ENCODE results near the gene ERP27.
A peak's percentile ranks its signal among the peaks of the same experiment; 100 is the strongest.

The ERP27 gene

GRCh38 chr12:14902465-14902864, 35.9 kb downstream of the ERP27 start:
- peak; percentile 64 for DNase-seq (ENCODE audit: low read depth)

DNA sequence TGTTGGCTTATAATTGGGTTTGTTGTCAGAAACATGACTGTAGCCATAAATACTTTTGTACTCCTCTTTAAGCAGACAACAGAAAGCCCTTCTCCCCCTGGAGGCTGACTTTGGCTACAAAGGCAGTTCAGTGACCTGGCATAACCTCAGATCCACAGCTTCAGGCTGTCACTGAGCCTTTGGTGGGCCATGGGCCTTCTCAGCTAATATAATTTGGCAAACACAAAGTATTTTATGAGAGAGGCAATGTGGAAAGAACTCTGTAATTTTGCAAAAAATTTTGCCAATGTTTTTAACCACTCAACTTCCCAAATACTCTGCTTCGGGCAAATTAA, 37.1 kb downstream of the ERP27 start:
- DNase-seq (ENCODE audit: low read depth), result no peak

- DNase-seq (ENCODE audit: low read depth), result no peak
Observed at GRCh38 chr12:14900521-14901227, 37.7 kb downstream of the ERP27 start.

DNA sequence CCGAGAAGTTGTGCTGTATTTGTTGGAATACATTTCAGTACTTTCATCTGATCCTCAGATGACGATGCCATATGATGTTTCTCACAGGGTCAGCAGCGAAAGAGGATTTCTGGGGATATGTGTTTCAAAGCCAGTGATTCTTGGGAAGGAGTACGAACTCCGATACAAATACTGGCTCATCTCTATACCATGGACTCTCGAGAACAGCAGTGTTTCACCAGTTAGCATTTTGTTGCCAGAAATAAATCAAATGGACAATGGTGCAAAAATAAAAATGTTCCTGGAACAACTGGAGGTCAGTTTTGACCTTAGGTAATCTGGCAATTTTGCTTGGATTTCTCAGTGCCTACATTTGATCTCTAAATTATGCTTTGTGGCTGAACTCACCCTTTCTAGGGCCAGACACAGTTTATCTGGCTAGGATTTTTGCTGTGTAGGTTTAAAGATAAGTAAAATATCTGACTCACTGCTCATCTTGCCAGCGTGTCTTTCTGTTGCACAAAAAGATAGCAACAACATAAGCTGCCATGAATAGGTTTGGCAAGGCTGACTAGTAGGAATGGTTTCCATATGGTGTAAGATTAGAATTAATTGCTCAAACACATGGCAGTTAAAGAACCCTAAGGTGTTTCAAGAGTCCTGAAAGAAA, 41.7 kb downstream of the ERP27 start:
- DNase-seq (ENCODE audit: low read depth), result peak; percentile 84

GRCh38 chr12:14893506-14894250, 44.7 kb downstream of the ERP27 start:
- DNase-seq (ENCODE audit: low read depth), result peak; percentile 24

GRCh38 chr12:14892726-14893505, 45.4 kb downstream of the ERP27 start:
- DNase-seq (ENCODE audit: low read depth), result peak; percentile 72

DNA sequence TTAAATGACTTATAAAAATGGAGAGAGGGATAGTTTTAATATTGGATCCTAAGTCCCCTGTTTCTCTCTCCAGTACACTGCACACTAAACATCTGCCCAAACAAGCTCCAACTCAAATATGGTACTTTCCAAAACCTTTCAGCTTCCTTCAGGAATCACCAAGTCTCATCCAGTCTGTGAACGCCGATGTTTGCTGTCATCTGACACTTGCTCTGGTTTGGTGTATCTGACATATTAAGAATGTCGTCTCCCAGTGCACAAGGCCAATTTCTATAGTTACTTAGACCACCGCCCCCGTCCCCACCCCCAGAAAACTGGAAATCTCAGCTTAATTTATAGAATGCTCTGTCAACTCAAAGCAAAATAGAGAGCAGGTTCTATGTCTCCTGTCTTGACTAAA, 47.6 kb downstream of the ERP27 start:
- DNase-seq (ENCODE audit: low read depth), result no peak

GRCh38 chr12:14886271-14886670, 52.1 kb downstream of the ERP27 start:
- DNase-seq (ENCODE audit: low read depth), result no peak

- DNase-seq (ENCODE audit: low read depth), result peak; percentile 28
Observed at GRCh38 chr12:14885718-14886221, 52.6 kb downstream of the ERP27 start, which contains the start of gene MGP. Gene MGP, minus strand, starts transcription at chr12:14885854. Its CDS starts 63 bp downstream, at chr12:14885791.

DNA sequence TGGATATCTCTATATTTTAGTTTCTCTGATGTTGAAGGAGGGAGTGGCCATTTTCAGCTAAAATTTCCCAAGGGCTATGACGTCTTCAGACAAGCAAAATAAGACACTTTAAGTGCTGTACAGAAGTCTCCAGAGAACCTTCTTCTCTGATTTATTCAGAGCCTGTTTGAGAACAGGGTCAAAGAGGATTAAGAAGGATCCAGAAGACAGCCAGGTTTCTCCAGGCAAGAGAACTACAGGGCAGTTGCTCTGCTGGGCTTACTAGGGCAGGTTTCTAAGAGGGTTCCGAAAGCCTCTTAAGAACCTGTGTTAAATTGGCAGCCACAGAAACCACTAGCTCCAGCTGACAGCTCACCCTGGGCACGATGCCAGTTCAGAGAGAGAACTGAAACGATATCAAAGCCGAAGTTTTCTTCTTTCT, 53.9 kb downstream of the ERP27 start:
- peak; percentile 59 for DNase-seq (ENCODE audit: low read depth)

DNA sequence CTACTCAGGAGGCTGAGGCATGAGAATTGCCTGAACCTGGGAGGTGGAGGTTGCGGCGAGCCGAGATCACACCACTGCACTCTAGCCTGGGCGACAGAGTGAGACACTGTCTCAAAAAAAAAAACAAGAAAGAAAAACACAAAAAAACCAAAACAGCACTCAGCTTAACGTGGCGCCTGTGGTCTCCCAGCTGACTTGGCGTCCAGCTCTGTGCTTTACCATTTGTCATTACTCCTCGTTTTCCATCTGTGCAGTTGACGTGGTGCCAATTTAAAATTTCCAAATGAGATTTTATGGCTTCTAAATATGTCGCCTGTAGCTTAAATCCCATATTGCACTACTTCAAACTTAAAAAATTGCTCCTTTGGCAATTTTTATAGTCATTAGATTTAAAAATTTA, 54.7 kb downstream of the ERP27 start:
- no peak for DNase-seq (ENCODE audit: low read depth)

DNA sequence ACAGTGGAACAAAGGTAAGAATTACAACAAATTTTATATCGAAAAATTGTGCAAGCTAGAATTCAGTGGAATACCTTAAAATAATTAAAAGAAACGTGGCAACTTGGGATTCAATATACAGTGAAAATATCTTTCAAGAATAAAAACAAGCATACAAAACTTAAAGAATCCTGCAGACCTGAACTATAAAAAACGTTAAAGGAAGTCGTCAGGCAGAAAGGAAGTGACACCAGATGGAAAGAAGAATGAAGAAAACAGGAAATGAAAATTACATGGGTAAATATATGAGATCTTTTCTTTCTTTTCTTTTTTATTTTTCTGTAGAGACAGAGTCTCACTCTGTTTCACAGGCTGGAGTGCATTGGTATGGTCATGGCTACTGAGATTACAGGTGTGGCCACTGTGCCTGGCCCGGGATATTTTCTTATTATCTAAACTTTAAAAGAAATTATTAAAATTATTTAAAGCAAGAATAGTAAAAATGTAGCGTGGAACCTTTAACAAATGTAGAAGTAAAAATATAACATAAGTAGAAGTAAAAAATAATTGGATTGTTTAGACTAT, 57.4 kb downstream of the ERP27 start:
- DNase-seq (ENCODE audit: low read depth), result no peak

DNA sequence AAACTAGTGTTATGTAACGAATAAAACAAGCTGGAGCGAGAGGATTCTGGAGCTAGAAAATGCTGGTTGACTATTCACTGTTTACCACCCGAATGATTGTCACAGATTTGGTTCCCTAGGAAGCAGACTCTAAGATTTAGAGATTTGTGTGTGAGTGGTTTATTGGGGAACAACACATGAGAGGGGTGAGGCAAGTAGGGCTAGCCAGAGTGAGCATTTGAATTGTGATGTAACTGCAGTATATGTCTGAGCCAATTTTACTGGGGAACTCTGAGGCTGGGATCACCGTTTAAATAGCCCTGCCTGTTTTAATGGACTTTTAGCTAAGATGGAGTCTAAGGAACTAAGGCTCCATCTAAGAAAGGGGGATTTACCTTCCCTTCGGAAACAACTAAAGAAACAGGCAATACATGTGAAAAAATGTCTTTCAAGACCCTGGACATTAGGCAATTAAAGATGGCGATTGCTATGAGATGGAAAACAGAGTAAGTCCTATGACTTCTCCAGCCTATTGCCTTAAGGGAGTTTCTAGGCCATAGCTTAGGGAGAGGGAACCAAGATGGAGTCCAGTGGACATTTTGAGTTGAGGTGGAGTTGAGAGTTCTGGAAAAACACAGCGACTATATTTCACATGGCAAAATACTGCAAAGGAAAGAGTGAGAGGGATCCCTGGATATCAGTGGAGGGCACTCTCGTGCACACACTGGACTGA, 59.0 kb downstream of the ERP27 start:
- DNase-seq (ENCODE audit: low read depth), result no peak

DNA sequence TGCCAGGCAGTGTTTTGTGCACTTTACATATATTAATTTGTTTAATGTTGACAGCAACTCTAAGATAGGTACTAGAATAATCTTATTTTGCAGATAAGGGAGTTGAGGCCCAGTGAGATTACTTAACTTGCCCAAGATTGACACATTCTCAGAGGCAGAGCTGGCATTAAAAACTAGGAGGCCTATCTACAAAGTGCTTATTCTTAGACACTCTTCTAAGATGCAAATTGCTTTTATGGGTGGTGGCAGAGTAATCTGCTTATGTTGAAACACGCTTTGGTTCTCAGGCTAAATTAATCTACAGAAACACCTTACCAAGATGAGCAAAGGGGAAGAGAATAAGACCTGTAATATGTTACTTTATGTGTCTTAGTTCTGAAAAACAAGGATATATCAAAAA, 59.8 kb downstream of the ERP27 start:
- DNase-seq (ENCODE audit: low read depth), result no peak

GRCh38 chr12:14876833-14877232, 61.5 kb downstream of the ERP27 start:
- DNase-seq (ENCODE audit: low read depth), result no peak

DNA sequence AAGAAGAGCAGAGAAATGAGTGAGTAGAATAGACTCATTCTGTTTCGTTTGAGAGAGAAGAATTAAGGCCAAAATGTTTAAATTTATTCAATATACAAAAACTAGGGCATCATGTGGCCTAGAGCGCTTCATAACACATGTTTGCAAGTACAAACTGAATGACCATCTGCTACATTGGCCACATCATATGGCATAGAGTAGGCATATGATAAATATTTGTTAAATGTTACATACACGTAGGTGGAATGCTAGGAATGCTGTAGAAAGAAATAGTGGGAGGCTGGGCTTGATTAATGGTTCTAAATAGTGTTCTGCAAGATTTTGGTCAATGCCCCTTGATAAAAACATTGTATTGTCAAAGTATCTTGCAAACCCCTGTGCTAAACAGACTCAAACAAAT, 63.5 kb downstream of the ERP27 start:
- peak; percentile 6 for DNase-seq (ENCODE audit: low read depth)

- DNase-seq (ENCODE audit: low read depth), result peak; percentile 18
Observed at GRCh38 chr12:14873440-14874185, 64.7 kb downstream of the ERP27 start.

GRCh38 chr12:14871886-14872285, 66.5 kb downstream of the ERP27 start:
- no peak for DNase-seq (ENCODE audit: low read depth)

DNA sequence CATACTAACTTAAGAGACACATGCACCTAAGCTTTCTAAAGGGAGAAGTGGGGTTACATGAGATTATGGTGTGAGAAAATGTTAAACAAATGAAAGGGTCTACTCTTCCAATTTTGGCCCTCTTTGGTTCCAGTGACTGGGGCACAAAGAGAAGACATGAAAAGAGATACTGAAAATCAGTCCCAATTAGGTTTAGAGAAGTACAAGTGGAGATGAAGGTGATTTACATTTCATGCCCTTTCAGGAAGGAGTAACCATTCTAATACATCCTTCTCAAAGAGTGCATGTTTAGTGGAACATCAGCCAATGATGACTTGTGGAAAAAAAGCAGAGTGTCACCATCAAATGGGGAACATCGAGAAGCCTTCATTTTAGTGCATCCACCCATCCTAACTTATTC, 67.1 kb downstream of the ERP27 start:
- no peak for DNase-seq (ENCODE audit: low read depth)

DNA sequence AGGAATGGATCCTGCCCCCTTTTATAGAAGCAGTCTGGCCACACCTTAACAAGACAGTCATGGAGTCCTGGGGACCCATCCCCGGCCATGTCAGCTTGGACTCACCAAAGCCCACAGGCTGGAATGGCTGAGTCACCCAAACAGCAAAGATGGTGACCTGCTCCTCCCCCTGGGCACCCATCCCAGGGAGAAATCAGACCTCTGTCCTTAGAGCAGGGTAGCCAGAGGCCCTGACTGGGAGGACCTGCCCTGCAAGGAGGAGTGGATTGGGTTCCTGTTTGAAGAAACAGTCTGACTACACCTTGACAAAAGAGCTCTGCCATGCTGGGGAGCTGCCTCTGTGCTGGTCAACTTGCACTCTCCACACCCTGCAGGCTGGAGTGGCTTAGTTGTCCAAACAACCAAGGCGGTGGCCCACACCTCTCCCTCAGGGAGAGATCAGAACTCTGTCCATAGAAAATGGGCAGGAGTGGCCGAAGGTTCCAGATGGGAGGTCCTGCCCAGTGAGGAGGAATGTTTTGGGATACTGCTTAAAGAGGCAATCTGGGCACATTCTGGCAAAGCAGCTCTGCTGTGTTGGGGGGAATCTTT, 69.3 kb downstream of the ERP27 start:
- no peak for DNase-seq (ENCODE audit: low read depth)

Data from fibroblast of gingiva (primary cell).